GM20000 (cell line): ENCODE measurements around the gene GMPPB.

ENCODE experiments used
- DNase-seq: peaks from one replicate; pipeline ENCODE4 v3.0.0; 2012; ENCODE audit warnings: low spot score
- TF ChIP-seq, protein P1 (sequence below): IDR thresholded peaks from 2 replicates; pipeline ENCODE4 v1.5.1; 2012; ENCODE audit warnings: mild to moderate bottlenecking, control low read depth; ENCODE audit errors: extremely low read depth, missing control alignments

GMPPB gene

DNA sequence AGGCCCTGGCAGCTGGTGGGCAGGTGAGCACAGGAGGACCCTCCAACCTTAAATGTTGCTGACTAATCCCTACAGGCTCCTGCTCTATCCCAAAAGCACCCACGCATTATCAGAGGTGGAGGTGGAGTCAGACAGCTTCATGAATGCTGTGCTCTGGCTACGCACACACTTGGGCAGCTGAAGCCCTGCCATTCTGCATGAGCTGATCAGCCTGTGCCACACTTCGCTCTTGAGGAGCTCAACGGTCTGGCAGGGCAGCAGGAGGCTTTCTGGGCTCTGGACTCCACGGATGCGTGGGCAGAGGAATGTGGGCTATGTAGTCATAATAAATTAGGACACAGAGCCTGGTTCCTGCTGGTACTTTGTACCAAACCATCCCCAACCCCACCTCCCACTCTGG, 40.6 kb downstream of the GMPPB start:
- DNase-seq = no peak
- TF ChIP-seq, protein P1, sequence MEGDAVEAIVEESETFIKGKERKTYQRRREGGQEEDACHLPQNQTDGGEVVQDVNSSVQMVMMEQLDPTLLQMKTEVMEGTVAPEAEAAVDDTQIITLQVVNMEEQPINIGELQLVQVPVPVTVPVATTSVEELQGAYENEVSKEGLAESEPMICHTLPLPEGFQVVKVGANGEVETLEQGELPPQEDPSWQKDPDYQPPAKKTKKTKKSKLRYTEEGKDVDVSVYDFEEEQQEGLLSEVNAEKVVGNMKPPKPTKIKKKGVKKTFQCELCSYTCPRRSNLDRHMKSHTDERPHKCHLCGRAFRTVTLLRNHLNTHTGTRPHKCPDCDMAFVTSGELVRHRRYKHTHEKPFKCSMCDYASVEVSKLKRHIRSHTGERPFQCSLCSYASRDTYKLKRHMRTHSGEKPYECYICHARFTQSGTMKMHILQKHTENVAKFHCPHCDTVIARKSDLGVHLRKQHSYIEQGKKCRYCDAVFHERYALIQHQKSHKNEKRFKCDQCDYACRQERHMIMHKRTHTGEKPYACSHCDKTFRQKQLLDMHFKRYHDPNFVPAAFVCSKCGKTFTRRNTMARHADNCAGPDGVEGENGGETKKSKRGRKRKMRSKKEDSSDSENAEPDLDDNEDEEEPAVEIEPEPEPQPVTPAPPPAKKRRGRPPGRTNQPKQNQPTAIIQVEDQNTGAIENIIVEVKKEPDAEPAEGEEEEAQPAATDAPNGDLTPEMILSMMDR = no peak

- TF ChIP-seq, protein P1 = no peak
- DNase-seq = no peak
Observed at GRCh38 chr3:49681543-49681942, 42.2 kb downstream of the GMPPB start.

- TF ChIP-seq, protein P1 = no peak
- no peak for DNase-seq
Observed at GRCh38 chr3:49681232-49681522, 42.6 kb downstream of the GMPPB start.

DNA sequence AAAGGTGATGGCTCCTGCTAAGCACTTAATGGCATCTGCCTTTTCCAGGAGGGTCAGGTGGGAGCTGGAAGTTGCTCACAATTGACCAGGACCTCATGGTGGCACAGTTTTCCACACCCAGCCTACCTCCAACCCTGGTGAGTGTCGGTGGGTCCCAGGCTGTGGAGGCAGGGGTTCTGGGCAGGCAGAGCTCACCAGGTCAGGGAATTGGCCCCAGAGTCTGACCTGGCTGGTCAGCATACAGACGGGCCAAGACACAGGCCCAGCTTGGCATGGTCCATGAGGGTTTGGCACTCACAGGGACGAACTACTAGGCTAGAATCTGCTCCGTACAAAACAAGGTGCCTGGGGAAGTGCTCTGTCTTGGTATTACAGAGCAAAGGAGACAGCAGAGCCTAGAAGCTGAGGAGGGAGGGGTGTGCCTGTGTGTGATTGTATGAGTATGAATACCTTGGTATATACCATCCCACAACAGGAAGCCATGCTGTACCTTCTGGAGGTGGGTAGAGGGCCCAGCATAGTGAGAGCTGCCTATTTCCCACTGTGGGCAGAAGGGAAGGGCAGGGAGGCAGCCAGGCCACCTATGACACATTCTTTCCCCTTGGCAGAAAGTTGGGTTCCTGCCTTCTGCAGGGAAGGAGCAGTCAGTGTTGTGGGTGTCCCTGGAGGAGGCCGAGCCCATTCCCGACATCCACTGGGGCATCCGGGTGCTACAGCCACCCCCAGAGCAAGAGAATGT, 43.1 kb downstream of the GMPPB start:
- no peak for DNase-seq
- TF ChIP-seq, protein P1 = no peak

DNA sequence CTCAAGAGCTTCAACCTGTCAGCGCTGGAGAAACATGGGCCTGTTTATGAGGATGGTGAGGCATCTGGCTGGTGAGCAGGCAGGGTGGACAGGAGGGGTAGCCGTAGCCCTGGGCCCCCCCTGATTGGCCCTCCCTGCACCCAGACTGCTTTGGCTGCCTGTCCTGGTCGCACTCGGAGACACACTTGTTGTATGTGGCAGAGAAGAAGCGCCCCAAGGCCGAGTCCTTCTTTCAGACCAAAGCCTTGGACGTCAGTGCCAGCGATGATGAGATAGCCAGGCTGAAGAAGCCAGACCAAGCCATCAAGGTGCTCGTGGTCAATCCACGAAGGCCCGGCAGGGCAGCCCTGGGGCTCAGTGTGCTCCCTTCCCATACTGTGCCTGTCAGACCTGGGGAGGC, 47.8 kb downstream of the GMPPB start:
- DNase-seq = no peak
- TF ChIP-seq, protein P1 = no peak

DNA sequence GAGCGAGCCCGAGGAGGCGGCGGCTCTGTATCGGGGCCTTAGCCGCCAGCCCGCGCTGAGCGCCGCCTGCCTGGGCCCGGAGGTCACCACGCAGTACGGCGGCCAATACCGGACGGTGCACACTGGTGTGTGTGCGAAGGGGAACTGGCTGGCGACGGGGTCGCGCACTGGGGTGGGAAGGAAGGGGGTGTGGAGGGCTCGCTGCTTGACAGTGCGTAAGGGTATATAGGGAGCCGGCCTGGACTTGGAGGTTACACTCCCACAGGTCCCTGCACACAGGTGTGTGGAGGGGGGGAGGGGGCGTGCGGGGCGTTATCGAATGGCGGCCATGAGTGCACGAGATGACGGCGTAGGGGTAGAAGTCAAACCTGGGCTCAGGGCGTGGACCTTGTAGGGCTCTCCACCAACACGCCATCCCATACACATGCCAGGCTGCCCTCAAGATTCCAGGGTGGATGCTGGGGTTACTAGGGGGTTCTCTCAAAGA, 49.2 kb downstream of the GMPPB start:
- DNase-seq = no peak
- TF ChIP-seq, protein P1 = no peak

- TF ChIP-seq, protein P1 = no peak
- peak; percentile 99 for DNase-seq
Observed at GRCh38 chr3:49673715-49674496, 49.8 kb downstream of the GMPPB start, which contains the start of gene APEH. TSS of gene APEH (plus strand) at chr3:49674351. CDS start at chr3:49674402, 51 bp downstream.
